ELR (cell line): Measurements from ENCODE around the gene THSD7A.
A peak's percentile ranks its signal among the peaks of the same experiment; 100 is the strongest.
"Not testable (repeated sequence)": the region's sequence is repeated elsewhere in the genome, so short reads cannot be mapped to it uniquely, and the experiment has no call there.

ENCODE experiments used
- DNase-seq: peaks from one replicate; pipeline ENCODE4 v3.0.0-alpha.2; 2015; ENCODE audit warnings: low read depth

THSD7A gene

DNA sequence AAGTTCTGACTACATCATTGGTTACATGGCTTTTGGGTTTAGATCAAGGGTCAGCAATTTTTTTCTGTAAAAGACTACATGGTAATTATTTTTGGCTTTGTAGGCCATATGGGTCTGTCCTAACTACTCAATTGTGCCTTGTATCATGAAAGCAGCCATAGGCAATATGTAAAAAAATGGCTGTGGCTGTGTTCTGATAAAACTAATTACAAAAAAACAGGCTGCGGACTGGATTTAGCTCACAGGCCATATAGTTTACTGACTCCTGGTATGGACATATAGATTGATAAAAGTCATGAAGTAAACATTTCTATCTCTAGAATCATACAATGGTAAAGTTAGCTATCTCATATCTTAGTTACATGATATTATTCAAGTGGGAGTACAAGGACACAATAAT is 375.4 kb downstream of the THSD7A start:
- no peak for DNase-seq

DNA sequence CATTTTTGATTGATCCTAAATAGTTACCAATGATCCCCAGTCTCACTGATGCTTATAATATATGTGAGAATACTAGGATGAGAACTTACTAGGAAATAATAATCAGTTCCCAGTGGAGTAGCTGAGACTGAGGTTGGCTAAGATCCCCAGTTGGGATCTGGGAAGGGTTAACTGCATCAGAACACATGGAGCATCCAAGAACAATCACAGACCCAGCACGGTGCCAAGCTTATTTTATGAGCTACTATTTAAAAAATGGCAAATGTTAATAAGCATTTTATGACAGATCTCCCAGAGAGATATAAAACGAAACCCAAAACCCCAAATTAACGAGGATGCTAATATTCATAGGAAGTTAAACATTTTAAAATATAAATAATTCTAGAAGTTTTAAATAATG is 379.5 kb downstream of the THSD7A start:
- no peak for DNase-seq

DNA sequence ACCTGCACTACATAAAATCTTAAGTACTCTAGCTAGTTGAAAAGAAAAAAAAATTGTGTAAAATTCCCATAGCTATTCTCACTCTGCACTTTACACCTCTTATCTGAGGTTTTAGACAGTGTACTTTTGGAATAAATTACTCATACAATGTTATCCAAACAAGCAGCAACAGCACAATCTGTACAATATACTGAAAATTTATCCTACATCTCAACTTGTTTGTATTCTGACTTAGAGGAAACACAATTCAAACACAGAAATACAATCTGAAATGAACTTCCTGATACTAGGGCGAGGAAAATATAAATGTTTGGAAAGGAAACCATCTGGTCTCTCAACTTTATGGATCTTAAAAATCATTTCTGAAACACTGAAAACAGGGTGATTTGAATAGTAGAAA is 381.7 kb downstream of the THSD7A start:
- DNase-seq = no peak

DNA sequence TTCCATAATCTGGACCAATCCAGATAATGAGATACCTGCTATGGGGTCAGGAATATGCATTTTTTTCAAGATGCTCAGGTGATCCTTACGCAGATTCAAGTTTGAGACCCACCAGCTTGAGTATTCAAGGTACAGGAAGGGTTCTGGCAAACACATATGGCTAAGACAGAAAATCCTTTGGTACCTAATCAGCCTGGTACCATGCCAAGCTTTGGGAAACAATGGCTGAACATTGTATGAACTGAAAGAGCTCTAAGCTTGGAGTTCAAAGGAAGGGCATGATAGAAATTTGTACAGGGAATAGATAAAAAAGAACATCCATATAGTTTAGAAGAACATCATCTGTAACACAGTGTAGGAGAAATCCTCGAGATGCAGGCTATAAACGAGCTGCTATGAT is 382.7 kb downstream of the THSD7A start:
- DNase-seq = no peak

DNA sequence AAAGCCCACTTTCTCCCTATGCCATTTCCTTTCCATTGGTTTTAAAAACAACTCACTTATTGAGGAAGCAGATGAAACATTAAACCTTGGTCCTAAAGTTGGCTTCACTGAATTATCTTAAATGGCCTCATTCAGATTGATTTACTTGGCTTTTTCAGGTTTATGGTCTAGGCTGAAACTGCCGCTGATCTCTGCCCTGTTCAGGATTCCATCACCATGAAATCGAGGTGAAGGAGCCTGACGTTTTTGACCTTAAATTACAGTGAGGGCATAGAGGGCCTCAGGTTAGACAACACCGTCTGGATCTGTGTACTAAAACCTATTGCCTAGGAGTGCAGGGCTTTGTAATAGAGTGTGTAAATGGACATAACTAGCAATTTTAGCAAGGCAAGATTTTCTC is 383.7 kb downstream of the THSD7A start:
- no peak for DNase-seq

DNA sequence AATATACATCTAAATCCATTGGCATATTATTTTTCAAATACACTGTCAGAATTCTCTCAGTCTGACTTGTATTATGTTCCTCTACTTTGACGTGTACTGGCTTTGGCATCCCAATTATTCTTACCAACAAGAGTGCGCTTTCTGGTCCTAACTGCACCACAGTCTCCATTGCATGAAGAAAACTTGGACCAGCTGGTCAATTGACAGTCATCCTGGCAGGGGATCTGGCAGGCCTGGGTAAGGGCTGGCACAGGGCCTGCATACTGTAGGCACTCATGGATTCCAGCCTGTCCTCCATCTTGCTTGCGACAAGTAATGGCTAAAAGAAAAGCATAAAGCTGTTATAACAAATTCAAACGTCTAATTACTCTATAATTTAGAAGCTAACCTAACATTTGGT is 384.9 kb downstream of the THSD7A start:
- DNase-seq = no peak

DNA sequence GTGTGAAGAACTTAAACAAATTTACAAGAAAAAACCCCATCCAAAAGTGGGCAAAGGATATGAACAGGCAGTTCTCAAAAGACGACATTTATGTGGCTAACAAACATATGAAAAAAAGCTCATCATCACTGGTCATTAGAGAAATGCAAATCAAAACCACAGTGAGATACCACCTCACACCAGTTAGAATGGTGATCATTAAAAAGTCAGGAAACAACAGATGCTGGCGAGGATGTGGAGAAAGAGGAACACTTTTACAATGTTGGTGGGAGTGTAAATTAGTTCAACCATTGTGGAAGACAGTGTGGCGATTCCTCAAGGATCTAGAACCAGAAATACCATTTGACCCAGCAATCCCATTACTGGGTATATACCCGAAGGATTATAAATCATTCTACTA is 388.1 kb downstream of the THSD7A start:
- DNase-seq = not testable (repeated sequence)

DNA sequence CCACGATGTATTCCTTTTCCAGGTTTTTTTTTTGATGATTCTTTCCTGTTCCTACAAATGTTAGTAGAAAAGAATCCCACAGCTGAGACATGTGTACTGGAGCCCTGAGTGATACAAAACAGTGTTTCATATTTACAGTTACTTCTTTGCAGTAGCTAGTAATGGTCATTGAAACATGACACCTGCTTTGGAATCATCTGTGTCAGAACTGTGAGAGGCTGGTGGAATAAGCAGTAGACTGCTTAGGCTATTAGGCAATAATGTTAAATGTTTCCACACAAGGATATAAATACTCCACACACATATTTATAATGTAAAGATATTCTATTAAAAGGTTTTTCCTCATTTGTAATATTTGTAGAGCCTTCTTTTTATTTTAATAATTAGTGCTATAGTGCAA is 394.0 kb downstream of the THSD7A start:
- peak; percentile 15 for DNase-seq

DNA sequence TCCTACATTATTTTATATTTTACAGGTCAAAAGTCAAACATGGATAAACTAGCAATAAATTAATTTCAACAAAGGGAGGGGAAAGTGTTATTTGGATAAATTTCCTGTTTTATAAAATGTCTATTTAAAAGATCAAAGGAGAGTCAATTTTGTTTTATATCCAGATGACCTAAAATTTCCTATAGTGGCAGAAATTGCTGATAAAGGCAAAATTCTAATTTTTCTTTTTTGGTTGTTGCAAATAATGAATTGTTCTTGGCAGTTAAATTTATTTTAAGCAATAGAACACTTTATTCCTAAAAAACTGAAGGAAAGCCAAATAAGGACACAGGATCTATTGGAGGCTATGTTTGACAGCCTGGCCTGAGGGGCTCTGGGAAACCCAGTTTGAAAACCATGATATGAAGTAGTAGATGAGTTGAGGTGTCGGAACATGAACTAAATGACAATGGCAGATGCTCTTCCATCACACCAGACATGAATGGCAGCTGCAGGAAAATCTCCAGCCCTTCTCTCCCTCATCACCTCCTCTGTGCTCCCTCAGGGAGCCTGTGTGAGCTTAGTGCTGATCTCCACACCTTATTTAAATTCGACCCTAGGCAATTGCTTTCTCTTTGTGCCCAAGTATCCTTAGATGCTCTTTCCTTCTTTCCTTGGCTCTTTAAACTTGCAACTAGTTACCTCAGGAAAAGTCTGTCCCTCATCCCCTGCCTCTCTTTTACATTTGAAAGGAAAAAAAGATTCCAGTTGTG is 395.0 kb downstream of the THSD7A start:
- no peak for DNase-seq

DNA sequence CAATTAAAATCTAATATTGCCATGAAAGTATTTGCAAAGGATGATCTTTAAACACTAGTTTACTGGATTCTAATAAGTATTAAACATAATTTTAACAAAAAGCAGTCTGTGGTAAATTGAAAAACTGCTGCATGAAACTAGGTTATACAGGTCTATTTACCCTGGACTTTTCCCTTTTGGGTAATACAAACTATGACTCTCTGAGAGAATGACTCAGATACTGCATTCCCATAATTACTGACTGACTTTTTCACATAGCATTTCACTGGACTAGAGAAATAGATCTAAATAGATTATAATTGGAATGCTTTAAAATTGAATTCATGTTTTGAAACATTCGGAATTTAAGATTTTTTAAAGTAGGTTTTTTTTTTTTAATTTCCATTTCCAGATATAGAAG is 395.7 kb downstream of the THSD7A start:
- DNase-seq = peak; percentile 33

DNA sequence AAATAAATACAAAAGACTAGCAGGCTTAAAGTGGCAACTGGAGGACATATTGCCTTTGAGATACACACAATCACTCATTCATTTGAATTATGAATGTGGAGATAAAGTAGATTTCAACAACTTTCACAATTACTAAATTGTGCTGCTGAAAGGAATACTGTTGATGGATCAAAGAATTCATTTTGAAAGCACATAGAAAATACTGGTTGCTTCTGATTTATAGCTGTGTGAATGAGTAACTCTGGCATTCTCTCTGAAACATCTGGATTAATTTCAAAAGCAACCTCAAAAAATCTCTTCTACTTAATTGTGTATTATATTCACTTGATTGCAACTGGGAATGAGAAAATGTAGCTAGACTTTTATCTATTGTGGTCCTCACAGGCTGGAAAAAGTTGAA is 397.6 kb downstream of the THSD7A start:
- DNase-seq = no peak

DNA sequence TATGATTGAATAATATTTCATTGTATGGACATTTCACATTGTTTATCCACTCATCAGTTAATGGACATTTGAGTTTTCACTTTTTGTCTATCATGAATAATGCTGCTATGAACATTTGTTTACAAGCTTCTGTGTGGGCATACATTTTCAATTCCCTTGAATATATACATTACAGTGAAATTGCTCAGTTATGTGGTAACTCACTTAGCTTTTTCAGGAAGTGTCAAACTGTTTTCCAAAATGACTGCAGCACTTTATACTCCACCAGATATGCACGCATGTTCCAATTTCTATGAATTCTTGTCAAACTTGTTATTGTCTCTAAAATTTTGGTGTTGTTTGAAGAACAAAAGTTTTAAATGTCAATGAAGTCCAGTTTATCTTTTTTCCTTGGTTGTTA is 401.2 kb downstream of the THSD7A start:
- no peak for DNase-seq

DNA sequence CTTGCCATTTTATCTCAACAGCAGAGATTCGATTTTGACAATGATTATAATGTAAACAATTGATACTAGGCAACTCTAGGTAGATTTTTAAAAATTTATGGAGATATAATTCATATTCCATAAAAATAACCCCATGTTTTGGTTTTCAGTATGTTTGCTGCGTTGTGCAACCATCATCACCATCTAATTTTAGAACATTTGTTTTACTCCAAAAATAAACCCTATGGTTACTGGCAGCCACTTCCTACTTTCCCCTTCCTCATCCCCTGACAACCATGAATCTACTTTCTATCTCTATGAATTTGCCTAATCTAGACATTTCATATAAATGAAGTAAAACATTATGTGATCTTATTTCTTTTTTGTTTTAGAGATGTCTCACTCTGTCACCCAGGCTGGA is 401.9 kb downstream of the THSD7A start:
- no peak for DNase-seq

DNA sequence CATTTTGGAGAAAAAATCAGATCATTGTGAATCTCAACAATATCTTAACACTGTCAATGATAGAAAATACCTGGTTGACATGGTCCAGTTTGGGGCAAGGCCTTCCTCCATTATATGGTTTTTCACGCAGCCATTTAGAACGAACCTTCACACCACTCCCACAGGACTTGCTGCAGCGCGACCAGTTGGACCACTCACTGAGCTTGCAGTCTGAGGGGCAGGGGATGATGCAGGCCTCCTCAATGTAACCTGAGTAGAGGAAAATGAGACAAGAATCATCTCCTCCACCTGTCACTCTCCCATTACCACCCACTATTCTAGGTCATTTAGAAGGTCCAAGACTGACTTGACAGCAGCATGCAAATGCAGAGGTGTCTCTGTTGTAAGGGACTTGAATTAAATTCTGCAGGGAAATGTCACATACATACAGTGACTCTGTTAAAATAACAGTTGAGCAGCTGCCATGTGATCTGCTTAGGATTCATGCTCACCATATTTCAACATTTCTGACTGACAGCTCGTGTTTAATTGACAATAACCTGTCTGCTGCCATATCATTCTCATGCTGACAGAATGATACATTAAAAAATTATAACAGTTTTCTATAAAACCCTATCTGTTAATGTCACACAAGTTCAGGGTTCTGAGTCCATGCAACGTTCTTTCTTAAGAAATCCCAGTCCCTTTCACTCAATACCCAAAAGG is 403.0 kb downstream of the THSD7A start:
- DNase-seq = no peak

DNA sequence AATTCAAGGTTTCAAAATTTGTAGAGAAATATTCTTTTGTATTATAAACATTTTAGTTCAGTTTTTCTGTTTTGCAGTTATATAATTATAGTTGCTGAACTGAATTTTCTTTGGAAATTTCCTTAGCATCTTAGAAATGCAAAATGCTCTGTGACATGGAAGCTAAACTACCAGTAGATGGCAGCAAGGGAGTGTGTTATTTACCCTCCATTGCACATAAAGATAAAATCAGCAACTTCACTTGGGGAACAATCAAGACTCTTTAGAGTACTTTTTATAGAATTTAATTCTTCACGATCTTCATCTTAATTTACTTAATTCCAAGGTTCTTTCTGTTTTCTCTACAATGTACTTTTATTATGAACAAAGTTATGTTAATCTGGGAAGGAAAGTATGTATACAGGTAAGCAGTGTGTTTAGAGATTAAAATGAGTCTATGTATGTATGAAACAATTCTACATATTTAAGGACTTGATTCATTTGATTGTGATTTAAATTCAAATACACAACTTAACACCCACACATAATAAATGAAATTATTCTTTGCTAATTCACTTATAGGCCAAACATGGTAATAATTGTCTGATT is 404.2 kb downstream of the THSD7A start:
- peak; percentile 75 for DNase-seq

DNA sequence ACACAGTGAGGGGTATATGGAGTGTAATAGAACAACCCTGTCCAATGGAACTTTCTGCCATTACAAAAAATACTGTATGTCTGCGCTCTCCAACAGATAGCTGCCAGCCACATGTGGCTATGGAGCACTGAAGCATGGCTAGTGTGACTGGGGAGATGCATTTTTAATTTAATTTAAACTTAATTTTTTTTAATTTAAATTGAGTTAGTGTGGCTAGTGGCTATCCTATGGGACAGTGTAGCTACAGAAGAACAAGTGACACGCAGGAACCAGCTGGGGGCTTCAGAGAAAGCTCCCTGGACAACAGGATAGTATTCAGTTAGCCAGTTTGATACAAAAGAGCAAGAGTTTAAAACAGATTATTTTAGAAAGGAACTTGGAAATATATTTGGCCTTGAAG is 408.0 kb downstream of the THSD7A start:
- DNase-seq = no peak

DNA sequence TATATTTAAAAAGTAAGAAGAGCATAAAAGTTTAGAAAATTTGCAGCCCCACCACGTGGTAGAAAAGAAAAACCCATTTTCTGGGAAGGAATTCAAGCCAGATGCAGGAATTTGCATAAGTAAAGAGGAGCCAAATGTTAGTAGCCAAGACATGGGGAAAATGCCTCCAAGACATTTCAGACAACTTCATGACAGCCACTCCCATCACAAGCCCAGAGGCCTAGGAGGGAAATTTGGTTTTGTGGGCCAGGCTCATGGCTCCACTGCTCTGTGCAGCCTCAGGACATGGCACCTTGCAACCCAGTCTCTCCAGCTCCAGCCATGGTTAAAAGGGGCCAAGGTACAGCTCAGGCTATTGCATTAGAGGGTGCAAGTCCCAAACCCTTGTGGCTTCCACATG is 411.9 kb downstream of the THSD7A start:
- no peak for DNase-seq

DNA sequence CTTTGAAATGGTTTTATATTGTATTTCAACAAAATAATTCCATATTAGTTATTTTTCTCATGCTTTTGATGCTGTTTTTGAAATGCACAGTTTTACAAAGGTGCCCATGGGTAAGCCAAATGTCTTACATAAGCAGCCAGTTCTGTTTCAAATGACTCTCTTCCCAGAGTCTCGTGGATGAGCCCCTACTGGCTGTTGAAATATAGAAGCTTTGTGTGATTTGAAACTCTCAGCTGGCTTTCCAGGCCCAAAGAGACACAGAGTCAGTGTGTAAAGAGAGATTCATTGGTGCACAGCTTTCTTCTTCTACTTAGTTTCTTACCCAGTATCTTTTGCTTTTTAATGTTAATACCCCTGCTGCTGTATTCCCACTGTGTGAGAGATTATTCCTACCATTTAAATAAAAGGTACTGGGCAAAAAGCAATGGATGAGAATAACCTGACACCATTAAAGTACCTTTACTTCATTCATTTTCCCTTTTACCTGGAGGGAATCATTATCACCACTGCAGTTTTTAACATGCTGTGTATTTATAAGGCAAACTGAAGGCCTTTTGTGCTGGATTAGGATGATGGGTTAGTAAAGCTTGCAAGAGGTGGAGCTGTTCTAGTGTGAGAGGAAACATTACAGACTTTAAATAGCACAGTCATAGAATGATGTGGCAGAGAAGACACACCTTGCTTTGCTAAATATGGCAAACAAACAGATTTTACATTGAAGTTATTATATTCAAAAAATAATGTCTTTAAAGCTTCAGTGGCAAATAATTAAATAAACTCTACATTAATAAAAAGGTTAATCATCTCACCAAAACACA is 415.1 kb downstream of the THSD7A start:
- no peak for DNase-seq

DNA sequence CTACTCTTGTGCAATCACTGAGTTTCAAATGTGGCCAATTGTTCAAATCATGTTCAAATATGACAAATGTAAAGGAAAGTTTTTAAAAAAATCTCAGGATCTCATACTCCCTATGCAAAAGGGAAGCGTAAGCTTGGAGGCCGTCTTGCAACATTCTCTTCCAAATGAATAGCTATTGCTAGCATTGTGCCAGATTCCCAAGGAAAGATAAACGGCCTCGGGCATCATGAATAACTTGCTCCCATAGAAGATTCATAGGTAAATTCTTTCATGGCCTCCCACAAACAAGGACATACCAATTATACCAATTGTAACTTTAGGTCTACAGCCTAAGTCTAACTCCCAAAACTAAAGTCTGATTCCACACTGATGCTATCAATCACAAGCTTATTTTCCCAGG is 416.9 kb downstream of the THSD7A start:
- DNase-seq = no peak

DNA sequence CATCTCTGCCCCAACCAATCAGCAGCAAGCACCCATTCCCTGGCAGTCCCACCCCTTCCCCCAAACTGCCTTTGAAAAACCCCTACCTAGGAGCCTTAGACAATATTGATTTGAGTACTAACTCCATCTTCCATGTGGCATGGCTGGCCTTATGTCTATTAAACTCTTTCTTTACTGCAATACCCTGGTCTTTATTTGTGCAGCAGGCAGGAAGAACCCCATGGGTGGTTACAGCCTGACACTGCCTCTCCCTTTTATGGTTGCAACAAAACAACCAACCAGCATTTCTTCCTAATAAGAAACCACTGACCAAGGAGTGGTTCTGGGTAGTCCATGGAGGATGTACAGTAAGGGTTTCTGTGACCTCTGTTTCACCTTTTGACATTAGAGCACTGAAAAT is 418.1 kb downstream of the THSD7A start:
- no peak for DNase-seq

DNA sequence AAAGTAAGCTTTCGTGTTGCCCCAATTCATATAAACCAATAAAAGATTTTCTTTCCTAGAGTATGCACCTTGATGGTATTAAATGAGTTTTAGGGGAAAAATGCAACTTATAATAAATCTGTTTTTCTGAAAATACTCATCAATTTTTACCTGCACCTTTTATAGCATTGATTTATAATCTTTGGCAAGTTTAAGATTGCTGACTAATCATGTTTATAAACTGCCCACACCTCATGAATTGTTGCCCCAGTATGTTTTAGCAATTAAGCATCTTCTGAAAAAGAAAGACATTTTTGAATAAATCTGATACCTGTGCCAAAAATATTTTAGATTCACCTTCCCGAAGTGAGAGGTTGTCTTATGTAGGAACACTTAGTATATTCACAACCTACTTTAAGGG is 420.0 kb downstream of the THSD7A start:
- DNase-seq = no peak
